Type B pancreatic cell (in vitro differentiated cells): Measurements from ENCODE around the gene DIAPH3. TPM values are rescaled to one million over a fixed set of nuclear protein-coding genes. Genes with fewer than 3 reads are reported as not detected.

Experiments used
- DNase-seq: peaks from one replicate; pipeline ENCODE4 v3.0.0; 2021; ENCODE audit warnings: mixed read lengths; ENCODE audit not compliant: unreplicated experiment; ENCODE audit errors: extremely low spot score
- H3K27ac Mint-ChIP-seq: 2 replicates; pipeline ENCODE4 v1.8.0; 2021; ENCODE audit warnings: mild to moderate bottlenecking, mixed read lengths
- H3K27me3 Mint-ChIP-seq: 2 replicates; pipeline ENCODE4 v1.8.0; 2021; ENCODE audit warnings: mixed read lengths
- H3K36me3 Mint-ChIP-seq: 2 replicates; pipeline ENCODE4 v1.8.0; 2021; ENCODE audit warnings: mixed read lengths
- H3K4me1 Mint-ChIP-seq: one replicate; pipeline ENCODE4 v1.8.0; 2021; ENCODE audit warnings: mixed read lengths; ENCODE audit not compliant: unreplicated experiment
- H3K4me3 Mint-ChIP-seq: 2 replicates; pipeline ENCODE4 v1.8.0; 2021; ENCODE audit warnings: mild to moderate bottlenecking, mixed read lengths
- H3K9me3 Mint-ChIP-seq: 2 replicates; pipeline ENCODE4 v1.8.0; 2021; ENCODE audit warnings: mixed read lengths
- CTCF ChIP-seq: fragments of 200-600 bp; sonication (generic); conservative IDR thresholded peaks from 2 replicates; pipeline ENCODE4 v1.5.0; 2021; ENCODE audit warnings: antibody characterized with exemption, mild to moderate bottlenecking
- total RNA-seq: library from RNA; stranded (reverse); gene quantifications from 2 replicates; pipeline ENCODE4 v1.2.1, GENCODE V29; 2021; ENCODE audit warnings: low replicate concordance

Gene DIAPH3
- total RNA-seq, 1 donor from 2014 or later: 16.9 TPM

GRCh38 chr13:59643364-59643841 lies 520.3 kb downstream of the DIAPH3 start:
- Mint-ChIP-seq H3K4me1 (peaks cover 24% of the 10 kb centered on the region), H3K36me3 (no peaks in the 10 kb centered on the region), H3K4me3 (no peak overlapping the region), H3K9me3 (peaks cover 5% of the 10 kb centered on the region), H3K27ac (no peak overlapping the region), H3K27me3 (peaks cover 13% of the 10 kb centered on the region)
- TF ChIP-seq CTCF: no peak
- DNase-seq: no peak

- H3K36me3 Mint-ChIP-seq: no peaks in the 10 kb centered on the region
- no peak for TF ChIP-seq CTCF
- H3K4me3 Mint-ChIP-seq: no peak overlapping the region
- H3K27me3 Mint-ChIP-seq: peaks cover 14% of the 10 kb centered on the region
- no peak for DNase-seq
- H3K27ac Mint-ChIP-seq: no peak overlapping the region
- H3K4me1 Mint-ChIP-seq: peaks cover 24% of the 10 kb centered on the region
- peaks cover 5% of the 10 kb centered on the region for H3K9me3 Mint-ChIP-seq
Measured at GRCh38 chr13:59641817-59642216, 521.9 kb downstream of the DIAPH3 start.

- DNase-seq: no peak
- no peaks in the 10 kb centered on the region for H3K36me3 Mint-ChIP-seq
- no peak for TF ChIP-seq CTCF
- peaks cover 5% of the 10 kb centered on the region for H3K9me3 Mint-ChIP-seq
- H3K27me3 Mint-ChIP-seq: peaks cover 16% of the 10 kb centered on the region
- H3K27ac Mint-ChIP-seq: no peak overlapping the region
- H3K4me1 Mint-ChIP-seq: peaks cover 24% of the 10 kb centered on the region
- no peak overlapping the region for H3K4me3 Mint-ChIP-seq
Measured at GRCh38 chr13:59641261-59641660, 522.5 kb downstream of the DIAPH3 start.

GRCh38 chr13:59638404-59638803 lies 525.3 kb downstream of the DIAPH3 start:
- TF ChIP-seq CTCF: no peak
- H3K27ac Mint-ChIP-seq: no peak overlapping the region
- H3K9me3 Mint-ChIP-seq: no peaks in the 10 kb centered on the region
- peaks cover 24% of the 10 kb centered on the region for H3K4me1 Mint-ChIP-seq
- no peak for DNase-seq
- H3K36me3 Mint-ChIP-seq: no peaks in the 10 kb centered on the region
- H3K27me3 Mint-ChIP-seq: peaks cover 14% of the 10 kb centered on the region
- H3K4me3 Mint-ChIP-seq: no peak overlapping the region

GRCh38 chr13:59635589-59635988 lies 528.1 kb downstream of the DIAPH3 start:
- no peak for DNase-seq
- Mint-ChIP-seq H3K9me3 (no peaks in the 10 kb centered on the region), H3K27ac (no peak overlapping the region), H3K27me3 (peaks cover 8% of the 10 kb centered on the region), H3K4me3 (no peak overlapping the region), H3K36me3 (no peaks in the 10 kb centered on the region), H3K4me1 (peaks cover 14% of the 10 kb centered on the region)
- no peak for TF ChIP-seq CTCF

- Mint-ChIP-seq H3K27ac (no peak overlapping the region), H3K4me1 (peaks cover 14% of the 10 kb centered on the region), H3K4me3 (no peak overlapping the region), H3K36me3 (no peaks in the 10 kb centered on the region), H3K27me3 (peaks cover 8% of the 10 kb centered on the region), H3K9me3 (no peaks in the 10 kb centered on the region)
- no peak for TF ChIP-seq CTCF
- no peak for DNase-seq
Measured at GRCh38 chr13:59633290-59633689, 530.4 kb downstream of the DIAPH3 start.
